A549 (cell line): ENCODE results near the gene ZNF740.

Experiments used
- CHD2 ChIP-seq: fragments of 150-350 bp; IDR thresholded peaks from 2 replicates; pipeline ENCODE4 v1.6.1; 2014; ENCODE audit warnings: low read length; ENCODE audit not compliant: partially characterized antibody
- CTCF ChIP-seq: fragments of >200 bp; sonication (Bioruptor Twin); formaldehyde crosslinking; IDR thresholded peaks from 3 replicates; pipeline ENCODE4 v1.5.1; 2016
- ESRRA ChIP-seq: fragments of 150-350 bp; IDR thresholded peaks from 2 replicates; pipeline ENCODE4 v1.6.1; 2014; ENCODE audit warnings: mild to moderate bottlenecking, low read length, borderline replicate concordance
- HMGXB4 ChIP-seq: fragments of 250-450 bp; sonication (Bioruptor Pico); IDR thresholded peaks from 2 replicates; pipeline ENCODE4 v1.5.0; 2021; ENCODE audit warnings: mild to moderate bottlenecking, moderate library complexity, borderline replicate concordance
- JUN ChIP-seq, 2 experiments: fragments of >200 bp; sonication (Bioruptor Twin); formaldehyde crosslinking; IDR thresholded peaks; 2 replicates in 1 of 2; 3 replicates in 1 of 2; pipeline ENCODE4 v1.6.1; 2016 to 2017
- MAFK ChIP-seq: fragments of 450-650 bp; IDR thresholded peaks from 2 replicates; pipeline ENCODE4 v1.6.1; 2014; ENCODE audit not compliant: partially characterized antibody
- MAZ ChIP-seq: fragments of 150-350 bp; IDR thresholded peaks from 2 replicates; pipeline ENCODE4 v1.6.1; 2014; ENCODE audit warnings: antibody characterized with exemption, low read depth, low read length, borderline replicate concordance
- MYC ChIP-seq: IDR thresholded peaks from 2 replicates; pipeline ENCODE4 v1.6.1; 2012; ENCODE audit warnings: mild to moderate bottlenecking, inconsistent platforms, low read length, improper control_type of control experiment, borderline replicate concordance
- NPAS2 ChIP-seq: fragments of 250-450 bp; sonication (Bioruptor Pico); IDR thresholded peaks from 2 replicates; pipeline ENCODE4 v1.8.0; 2022; ENCODE audit warnings: mild to moderate bottlenecking, moderate library complexity, borderline replicate concordance
- POLR2A ChIP-seq: IDR thresholded peaks from 2 replicates; pipeline ENCODE4 v1.6.1; 2012; ENCODE audit warnings: mild to moderate bottlenecking, low read length
- POLR2AphosphoS2 ChIP-seq: conservative IDR thresholded peaks from 2 replicates; pipeline ENCODE4 v1.6.1; 2012; ENCODE audit warnings: low read length, improper control_type of control experiment, inconsistent platforms
- REST ChIP-seq: fragments of 200-600 bp; sonication (generic); IDR thresholded peaks from 2 replicates; pipeline ENCODE4 v1.6.1; 2016; ENCODE audit warnings: antibody characterized with exemption, mild to moderate bottlenecking, moderate library complexity
- SMC3 ChIP-seq: fragments of >200 bp; sonication (Bioruptor Twin); formaldehyde crosslinking; IDR thresholded peaks from 3 replicates; pipeline ENCODE4 v1.6.1; 2018; ENCODE audit warnings: inconsistent platforms
- USF2 ChIP-seq: fragments of 450-650 bp; IDR thresholded peaks from 2 replicates; pipeline ENCODE4 v1.6.1; 2014; ENCODE audit warnings: antibody characterized with exemption

GRCh38 chr12:53233671-53234121 lies 53.2 kb downstream of the ZNF740 start:
- TF ChIP-seq POLR2A (no peak), CTCF (no peak), MYC (no peak), MAFK (no peak), HMGXB4 (CRISPR knock-in tag) (no peak), ESRRA (no peak), MAZ (no peak), CHD2 (no peak), USF2 (no peak), SMC3 (no peak), NPAS2 (CRISPR knock-in tag) (no peak), JUN (IDR thresholded peaks at IDR 0.05) (no peak), REST (no peak), POLR2AphosphoS2 (no peak)
